ENCODE results near the gene NEO1.

DNA sequence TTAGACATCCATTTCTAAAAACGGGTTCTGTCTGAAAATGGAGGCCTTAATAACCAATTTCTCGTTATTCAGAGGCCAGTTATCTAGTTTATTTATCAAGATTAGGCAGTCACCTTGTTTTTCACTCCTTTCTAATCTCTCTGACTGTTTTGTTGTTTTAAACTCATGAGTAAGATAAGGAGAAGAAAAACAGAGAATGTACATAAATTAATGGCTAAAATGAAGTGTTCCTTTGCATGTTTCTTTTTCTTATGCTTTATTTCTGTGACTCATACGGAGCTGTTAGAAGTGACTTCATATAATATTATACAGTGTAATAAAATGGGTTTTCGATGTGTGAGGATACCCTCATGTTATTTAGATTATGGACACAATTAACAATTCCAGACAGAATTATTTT is 22.0 kb downstream of the NEO1 start:
- TF ChIP-seq, protein P1, sequence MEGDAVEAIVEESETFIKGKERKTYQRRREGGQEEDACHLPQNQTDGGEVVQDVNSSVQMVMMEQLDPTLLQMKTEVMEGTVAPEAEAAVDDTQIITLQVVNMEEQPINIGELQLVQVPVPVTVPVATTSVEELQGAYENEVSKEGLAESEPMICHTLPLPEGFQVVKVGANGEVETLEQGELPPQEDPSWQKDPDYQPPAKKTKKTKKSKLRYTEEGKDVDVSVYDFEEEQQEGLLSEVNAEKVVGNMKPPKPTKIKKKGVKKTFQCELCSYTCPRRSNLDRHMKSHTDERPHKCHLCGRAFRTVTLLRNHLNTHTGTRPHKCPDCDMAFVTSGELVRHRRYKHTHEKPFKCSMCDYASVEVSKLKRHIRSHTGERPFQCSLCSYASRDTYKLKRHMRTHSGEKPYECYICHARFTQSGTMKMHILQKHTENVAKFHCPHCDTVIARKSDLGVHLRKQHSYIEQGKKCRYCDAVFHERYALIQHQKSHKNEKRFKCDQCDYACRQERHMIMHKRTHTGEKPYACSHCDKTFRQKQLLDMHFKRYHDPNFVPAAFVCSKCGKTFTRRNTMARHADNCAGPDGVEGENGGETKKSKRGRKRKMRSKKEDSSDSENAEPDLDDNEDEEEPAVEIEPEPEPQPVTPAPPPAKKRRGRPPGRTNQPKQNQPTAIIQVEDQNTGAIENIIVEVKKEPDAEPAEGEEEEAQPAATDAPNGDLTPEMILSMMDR (IDR thresholded peaks at IDR 0.05; ENCODE audit: insufficient read depth, low read length): no peak
- no peak for TF ChIP-seq POLR2AphosphoS5 (IDR thresholded peaks at IDR 0.05; ENCODE audit: low read depth)
- TF ChIP-seq, protein P2, sequence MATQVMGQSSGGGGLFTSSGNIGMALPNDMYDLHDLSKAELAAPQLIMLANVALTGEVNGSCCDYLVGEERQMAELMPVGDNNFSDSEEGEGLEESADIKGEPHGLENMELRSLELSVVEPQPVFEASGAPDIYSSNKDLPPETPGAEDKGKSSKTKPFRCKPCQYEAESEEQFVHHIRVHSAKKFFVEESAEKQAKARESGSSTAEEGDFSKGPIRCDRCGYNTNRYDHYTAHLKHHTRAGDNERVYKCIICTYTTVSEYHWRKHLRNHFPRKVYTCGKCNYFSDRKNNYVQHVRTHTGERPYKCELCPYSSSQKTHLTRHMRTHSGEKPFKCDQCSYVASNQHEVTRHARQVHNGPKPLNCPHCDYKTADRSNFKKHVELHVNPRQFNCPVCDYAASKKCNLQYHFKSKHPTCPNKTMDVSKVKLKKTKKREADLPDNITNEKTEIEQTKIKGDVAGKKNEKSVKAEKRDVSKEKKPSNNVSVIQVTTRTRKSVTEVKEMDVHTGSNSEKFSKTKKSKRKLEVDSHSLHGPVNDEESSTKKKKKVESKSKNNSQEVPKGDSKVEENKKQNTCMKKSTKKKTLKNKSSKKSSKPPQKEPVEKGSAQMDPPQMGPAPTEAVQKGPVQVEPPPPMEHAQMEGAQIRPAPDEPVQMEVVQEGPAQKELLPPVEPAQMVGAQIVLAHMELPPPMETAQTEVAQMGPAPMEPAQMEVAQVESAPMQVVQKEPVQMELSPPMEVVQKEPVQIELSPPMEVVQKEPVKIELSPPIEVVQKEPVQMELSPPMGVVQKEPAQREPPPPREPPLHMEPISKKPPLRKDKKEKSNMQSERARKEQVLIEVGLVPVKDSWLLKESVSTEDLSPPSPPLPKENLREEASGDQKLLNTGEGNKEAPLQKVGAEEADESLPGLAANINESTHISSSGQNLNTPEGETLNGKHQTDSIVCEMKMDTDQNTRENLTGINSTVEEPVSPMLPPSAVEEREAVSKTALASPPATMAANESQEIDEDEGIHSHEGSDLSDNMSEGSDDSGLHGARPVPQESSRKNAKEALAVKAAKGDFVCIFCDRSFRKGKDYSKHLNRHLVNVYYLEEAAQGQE (IDR thresholded peaks at IDR 0.05; ENCODE audit: insufficient replicate concordance, low read depth): no peak
- no peak for TF ChIP-seq GABPA (IDR thresholded peaks at IDR 0.05; ENCODE audit: low read depth)
